CD4-positive, alpha-beta T cell treated with Interleukin-17A for 4 hours (primary cell): Measurements from ENCODE around the gene RIOX2.

Source experiments
- DNase-seq: peaks from one replicate; pipeline ENCODE4 v3.0.0-alpha.2; 2020; ENCODE audit warnings: mixed read lengths

The RIOX2 gene

DNA sequence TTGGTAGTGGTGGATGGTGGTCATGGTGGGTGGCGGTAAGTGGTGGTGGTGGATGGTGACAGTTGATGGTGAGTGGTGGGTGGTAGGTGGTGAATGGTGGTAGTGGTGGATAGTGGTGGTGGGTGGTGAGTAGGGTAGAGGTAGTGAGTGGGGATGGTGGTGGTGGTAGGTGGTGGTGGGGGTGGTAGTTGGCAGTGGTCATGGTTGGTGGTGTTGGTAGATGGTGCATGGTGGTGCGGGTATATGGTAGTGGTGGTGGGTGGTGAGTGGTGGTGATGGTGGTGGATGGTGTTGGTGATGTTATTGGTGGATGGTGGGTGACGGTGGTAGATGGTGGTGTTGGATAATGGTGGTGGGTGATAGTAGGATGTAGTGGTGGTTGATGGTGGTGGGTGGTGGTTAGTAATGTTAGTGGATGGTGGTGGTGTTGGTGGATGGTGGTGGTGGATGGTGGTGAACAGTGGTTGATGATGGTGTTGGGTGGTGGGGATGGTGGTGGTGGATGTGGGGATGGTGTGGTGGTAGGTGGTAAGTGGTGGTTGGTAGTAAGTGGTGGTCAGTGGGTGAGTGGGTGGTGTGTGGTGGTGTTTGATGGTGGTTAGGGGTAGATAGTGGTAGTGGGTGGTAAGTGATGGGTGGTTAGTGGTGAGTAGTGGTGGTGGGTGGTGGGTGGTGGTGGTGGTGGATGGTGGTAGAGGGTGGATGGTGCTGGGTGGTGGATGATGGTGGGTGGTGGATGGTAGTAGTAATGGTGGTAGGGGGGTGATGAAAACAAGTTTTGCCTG is 16.7 kb upstream of the RIOX2 start:
- DNase-seq: no peak

DNA sequence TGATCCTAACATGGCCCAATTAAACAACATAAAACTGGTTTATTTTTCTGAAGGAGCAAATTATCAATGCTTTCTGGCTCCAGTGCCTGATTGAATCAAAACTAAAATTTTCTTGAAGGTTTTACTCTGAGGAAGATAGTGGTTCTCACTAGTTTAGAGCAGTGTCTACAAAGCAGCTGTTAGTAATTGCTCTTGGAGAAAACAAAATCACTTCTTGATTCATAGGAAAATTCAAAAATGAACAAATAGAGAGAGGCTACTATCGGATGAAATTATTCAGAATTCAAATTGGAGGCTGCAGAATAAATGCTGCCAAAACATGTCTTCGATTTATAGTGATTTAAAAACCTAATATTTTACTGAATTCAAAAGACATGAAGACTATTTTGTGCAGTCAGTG is 15.1 kb upstream of the RIOX2 start:
- DNase-seq: no peak

DNA sequence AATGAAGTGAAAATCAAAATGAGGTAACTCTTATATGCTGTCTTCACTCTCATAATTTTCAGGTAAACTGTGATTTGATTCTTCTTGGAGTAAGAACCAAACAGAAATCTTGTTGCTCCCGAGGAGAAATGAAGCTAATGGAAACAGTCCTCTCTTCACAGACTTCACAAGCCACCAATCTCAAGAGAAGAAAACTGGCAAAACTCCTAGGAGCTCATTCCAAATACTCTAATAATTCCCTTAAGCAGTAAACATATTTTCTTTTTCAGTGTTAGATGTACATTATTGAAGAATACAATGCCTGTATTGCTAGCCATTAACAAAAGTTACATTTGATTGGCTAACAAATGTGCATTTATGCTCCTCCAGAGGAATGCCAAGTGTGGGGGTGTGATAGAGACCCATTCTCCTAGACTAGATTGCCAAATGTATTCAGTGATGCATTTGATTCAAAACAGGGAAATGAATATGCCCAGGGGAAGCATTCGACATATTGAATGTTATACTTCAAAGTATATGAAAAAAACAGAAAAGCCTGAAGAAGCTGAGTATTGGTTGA is 11.8 kb upstream of the RIOX2 start:
- no peak for DNase-seq

DNA sequence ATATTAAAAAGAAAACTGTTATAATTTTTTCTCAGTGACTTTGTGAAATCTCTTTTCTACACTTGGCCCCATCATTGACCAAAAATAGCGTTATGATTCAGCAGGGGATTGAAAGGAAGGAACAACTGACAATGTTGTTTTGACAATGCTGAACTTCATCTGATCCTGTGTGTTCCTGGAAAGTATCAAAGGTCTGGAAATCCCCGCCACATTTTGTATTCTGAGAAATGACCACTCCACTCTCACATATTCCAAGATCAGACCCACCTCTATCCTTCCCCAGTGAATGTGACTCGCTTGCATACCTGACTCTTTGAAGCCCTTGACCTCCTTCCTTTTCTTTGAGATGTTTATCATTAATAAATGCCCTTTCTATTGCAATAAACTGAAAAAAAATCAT is 9.7 kb upstream of the RIOX2 start:
- no peak for DNase-seq

DNA sequence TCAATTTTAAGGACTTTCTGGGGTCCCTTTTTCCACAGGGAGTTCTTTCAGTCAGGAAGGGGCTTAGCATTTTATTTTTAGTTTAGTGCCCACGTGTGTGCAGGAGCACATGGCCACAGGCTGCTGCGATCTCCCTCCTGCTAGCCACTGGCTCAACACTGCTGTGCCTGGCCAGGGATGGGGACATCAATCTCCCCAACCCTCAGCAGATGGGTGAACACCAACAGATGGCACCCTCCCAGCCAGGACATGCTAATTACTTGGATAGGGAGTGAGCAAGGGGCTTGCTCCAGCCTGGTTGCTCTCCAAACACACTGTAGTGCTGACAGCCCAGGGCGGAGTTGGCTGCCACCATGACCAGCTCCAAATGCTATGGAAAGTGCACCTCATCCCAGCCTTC is 7.4 kb upstream of the RIOX2 start:
- no peak for DNase-seq

GRCh38 chr3:97975466-97975865 is 3.2 kb upstream of the RIOX2 start:
- DNase-seq: no peak

GRCh38 chr3:97974996-97975395 is 2.8 kb upstream of the RIOX2 start:
- no peak for DNase-seq

DNA sequence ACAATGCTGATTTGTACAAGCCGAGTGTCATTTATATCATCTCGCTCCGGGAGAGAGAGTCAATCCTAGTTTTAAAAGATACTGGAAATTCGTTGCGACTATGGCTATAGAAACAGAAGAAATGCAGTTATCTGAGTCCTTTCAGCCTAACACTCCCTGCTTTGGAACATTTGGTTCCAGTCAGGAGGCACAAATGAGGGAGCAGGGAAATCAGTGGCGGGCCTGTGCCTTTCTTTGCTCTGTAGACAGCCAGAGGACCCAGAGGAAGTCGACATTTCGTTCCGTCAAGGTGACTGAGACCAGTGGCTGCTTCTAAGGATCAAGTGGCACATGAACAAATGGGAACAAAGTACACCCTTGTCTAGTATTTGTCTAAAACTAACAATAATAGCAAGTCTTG is 745 bp upstream of the RIOX2 start:
- DNase-seq: no peak

DNA sequence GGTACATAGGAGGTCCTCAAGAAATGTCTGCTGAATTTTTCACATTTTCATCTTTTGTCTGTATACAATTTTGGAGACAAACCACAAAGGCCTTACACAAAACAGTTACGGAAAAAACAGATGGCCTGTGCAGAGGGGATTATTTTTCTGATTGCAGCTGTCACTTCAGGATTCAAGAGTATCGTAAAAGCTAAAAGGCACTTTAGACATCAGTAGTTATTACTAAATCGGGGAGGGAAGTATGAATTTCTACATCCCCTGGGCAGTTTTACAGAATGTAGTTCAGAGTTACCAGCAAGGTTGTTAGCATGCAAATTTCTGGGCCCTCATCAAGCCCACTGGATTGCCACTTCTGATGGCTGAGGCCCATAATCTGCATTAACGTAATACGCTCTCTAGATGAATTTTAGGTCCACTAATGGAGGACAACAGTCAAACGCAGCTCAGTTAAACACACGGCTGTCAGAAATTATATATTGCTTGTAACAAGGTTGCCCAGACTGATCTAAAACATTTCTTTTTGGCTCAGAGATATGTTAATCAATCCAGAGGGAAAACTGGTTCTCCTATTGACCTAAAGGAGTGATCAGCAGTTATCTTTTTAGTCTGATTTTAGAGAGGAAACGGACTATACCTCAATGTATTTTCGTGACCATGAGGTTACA is 1.1 kb downstream of the RIOX2 start:
- DNase-seq: no peak

GRCh38 chr3:97970156-97970555 is 2.1 kb downstream of the RIOX2 start:
- DNase-seq: no peak

GRCh38 chr3:97969541-97969940 is 2.7 kb downstream of the RIOX2 start:
- DNase-seq: no peak

DNA sequence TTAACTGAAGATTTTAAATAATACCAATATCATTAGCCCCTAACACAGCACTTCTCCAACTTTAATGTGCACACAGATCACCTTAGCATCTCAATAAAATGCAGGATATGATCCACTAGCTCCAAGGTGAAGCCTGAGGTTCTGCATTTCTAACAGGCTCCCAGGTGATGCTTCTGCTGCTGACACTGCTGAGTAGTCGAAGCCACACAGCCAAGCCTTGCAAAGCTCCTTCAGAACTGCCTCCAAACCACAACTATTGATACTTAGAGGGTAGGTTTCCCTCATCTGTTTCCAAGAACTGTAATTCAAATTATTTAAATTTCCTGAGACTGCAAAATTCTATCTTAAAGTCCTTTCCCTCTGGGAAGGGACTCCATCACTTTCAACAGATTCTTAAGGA is 3.9 kb downstream of the RIOX2 start:
- DNase-seq: no peak

DNA sequence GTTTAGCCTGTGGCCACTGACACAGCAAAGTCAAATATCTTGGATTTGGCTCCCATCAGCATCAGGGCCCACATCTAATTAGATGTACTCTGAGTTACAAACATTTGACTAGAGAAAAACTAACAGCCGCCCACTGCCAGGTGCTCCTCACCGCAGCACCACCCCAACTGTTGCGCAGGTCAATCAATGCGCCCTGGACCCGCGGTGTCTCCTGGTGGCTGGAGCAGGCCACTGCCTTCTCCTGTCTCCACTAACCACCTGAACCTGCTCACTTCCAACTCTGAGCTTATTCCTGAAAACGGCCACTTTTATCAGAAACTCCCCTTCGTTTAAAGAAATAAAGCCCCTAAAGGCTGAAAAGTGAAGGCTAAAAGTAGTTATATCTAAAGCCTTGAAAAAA is 4.3 kb downstream of the RIOX2 start:
- DNase-seq: no peak

DNA sequence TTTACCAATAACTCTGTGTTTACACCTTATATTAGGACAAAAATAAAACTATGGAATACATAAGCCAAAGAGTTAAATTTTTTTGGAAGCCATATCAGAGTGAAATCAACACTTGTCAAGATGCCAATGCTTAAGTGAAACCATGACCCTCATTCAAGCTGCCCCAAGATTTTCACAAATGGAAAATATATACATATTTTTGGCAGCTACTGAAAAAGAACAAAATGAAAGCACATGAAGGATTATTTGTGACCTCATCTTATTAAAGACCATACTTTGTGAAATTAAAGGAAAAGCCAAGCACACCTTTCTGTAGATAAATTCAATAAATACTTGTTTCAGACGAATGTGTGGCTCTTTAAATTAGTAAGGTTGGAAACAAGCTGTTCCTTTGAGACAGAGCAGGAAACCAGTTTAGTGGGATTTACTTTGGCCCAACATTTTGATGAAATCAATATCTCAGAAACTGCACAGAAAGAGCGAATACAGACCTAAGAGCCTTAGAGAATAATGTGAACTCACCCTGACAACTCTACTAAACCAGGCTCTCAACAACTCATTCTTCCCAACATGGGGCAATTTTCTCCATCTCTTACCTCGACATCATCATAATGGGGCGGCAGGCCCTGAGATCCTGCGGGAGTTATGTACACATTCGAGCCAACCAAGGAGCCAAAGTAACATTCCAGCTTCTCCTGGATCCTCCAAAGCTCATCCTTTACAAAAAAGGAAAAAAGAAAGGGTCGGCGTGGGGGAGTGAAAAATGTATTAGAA is 11.1 kb downstream of the RIOX2 start:
- no peak for DNase-seq

GRCh38 chr3:97960551-97960950 is 11.7 kb downstream of the RIOX2 start:
- no peak for DNase-seq

DNA sequence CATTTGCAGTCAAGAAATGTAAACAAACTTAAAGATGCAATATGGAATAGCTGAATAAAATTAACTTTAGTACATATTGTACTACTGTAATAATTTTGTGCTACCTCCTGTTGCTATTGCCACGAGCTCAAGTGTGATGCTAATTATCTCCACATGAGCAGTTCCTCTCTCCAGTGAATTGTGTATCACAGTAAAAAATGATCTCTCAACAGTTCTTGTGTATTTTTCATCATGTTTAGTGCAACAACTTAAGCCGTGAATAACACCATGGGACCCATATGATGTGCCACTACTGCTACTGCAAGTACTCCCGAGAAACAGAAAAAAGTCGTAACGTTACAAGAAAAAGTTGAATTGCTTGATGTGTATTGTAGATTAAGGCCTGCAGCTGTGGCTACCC is 12.4 kb downstream of the RIOX2 start:
- no peak for DNase-seq

DNA sequence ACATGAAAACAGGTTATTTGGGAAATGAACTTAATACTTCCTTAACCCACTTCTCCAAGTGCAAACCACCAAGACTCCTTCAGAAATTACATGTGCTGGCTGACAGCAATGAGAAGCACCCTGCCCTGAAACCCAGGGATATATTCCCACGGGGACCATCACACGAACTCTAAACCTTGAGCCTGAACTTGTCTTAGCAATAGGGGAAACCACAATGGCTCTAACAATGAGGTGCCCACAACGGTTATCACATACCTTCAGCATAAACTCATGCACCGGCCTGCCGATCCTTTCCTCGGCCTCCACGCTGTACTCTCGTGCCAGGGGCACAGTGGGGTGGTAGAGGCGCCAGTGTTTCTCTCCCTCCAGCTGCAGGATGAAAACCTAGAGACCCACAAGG is 13.4 kb downstream of the RIOX2 start:
- DNase-seq: no peak

- DNase-seq: no peak
Observed at GRCh38 chr3:97958396-97958795, 13.8 kb downstream of the RIOX2 start.

GRCh38 chr3:97957617-97958311 is 14.5 kb downstream of the RIOX2 start:
- no peak for DNase-seq

- DNase-seq: no peak
Observed at GRCh38 chr3:97956051-97956450, 16.2 kb downstream of the RIOX2 start.

GRCh38 chr3:97954228-97954827 is 17.9 kb downstream of the RIOX2 start:
- DNase-seq: no peak

GRCh38 chr3:97952872-97953271 is 19.4 kb downstream of the RIOX2 start:
- no peak for DNase-seq

DNA sequence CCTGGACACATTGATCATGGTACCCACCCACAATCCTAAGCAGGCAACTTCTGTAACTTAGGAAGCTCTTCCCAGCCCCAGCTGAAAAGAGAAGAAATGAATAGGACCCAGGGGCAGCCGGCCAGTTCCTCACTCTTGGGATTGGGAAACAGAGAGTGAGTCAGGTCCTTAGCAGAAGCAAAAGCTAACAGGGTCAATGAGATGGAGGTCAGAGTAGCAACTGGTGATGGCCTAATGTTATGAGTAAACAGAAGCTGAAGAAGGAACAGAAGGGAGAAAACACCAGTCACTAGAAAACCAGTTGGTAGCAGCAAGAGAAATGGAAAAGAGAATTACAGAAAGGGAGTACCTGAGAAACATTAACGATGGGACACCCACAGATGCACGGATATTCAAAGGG is 20.0 kb downstream of the RIOX2 start:
- no peak for DNase-seq
